IMR-90 (cell line): ENCODE data around the gene RPTOR.

Source experiments
- POLR2A ChIP-seq: IDR thresholded peaks from 2 replicates; pipeline ENCODE4 v1.6.1; 2012; ENCODE audit warnings: mild to moderate bottlenecking, low read depth, low read length
- RAD21 ChIP-seq: IDR thresholded peaks from 2 replicates; pipeline ENCODE4 v1.6.1; 2012; ENCODE audit warnings: low read length, improper control_type of control experiment
- TF ChIP-seq, protein P1 (sequence below): conservative IDR thresholded peaks from 2 replicates; pipeline ENCODE4 v1.5.1; 2012; ENCODE audit warnings: mild to moderate bottlenecking, low read depth, low read length, improper control_type of control experiment

DNA sequence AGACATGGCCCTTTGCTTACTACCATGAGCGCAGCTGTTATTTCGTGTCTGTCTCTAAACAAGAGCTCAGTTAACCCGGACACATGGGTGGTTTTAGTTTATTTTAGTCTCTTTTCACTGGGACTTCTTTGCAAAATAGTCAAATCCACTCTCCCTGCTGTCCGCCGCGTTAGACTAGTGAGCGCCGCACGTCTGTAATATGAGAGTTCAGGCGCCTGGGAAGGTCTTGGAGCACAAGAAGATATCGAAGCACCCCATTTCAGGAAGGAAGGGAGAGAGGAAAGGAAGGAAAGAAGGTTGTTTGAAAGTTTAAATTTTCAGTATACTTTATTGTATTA is 336.0 kb downstream of the RPTOR start:
- TF ChIP-seq RAD21 = no peak
- TF ChIP-seq POLR2A = no peak
- TF ChIP-seq, protein P1, sequence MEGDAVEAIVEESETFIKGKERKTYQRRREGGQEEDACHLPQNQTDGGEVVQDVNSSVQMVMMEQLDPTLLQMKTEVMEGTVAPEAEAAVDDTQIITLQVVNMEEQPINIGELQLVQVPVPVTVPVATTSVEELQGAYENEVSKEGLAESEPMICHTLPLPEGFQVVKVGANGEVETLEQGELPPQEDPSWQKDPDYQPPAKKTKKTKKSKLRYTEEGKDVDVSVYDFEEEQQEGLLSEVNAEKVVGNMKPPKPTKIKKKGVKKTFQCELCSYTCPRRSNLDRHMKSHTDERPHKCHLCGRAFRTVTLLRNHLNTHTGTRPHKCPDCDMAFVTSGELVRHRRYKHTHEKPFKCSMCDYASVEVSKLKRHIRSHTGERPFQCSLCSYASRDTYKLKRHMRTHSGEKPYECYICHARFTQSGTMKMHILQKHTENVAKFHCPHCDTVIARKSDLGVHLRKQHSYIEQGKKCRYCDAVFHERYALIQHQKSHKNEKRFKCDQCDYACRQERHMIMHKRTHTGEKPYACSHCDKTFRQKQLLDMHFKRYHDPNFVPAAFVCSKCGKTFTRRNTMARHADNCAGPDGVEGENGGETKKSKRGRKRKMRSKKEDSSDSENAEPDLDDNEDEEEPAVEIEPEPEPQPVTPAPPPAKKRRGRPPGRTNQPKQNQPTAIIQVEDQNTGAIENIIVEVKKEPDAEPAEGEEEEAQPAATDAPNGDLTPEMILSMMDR = no peak
